PFSK-1 (cell line): Measurements from ENCODE around the gene TCF12.

ENCODE experiments used
- FOXP2 ChIP-seq: optimal IDR thresholded peaks from 2 replicates; pipeline ENCODE3; 2011; ENCODE audit warnings: borderline replicate concordance, control low read depth, inconsistent platforms; ENCODE audit not compliant: insufficient read depth; ENCODE audit errors: extremely low read length, extremely low read depth
- POLR2AphosphoS5 ChIP-seq: IDR thresholded peaks from 2 replicates; pipeline ENCODE4 v1.6.1; 2012; ENCODE audit warnings: low read depth, mild to moderate bottlenecking, control low read depth, low read length, moderate library complexity
- REST ChIP-seq, 2 experiments: IDR thresholded peaks; 2 replicates each; pipeline versions ENCODE4 v1.6.1 to v1.8.0; 2011 to 2012; ENCODE audit warnings: low read depth in 2 of 2, low read length in 2 of 2, control low read depth in 1 of 2, inconsistent platforms in 1 of 2, mild to moderate bottlenecking in 1 of 2, moderate library complexity in 1 of 2; ENCODE audit not compliant: insufficient read depth in 1 of 2
- SIN3A ChIP-seq: IDR thresholded peaks from 2 replicates; pipeline ENCODE4 v1.6.1; 2012; ENCODE audit warnings: mild to moderate bottlenecking, low read length, moderate library complexity, borderline replicate concordance; ENCODE audit not compliant: insufficient read depth
- TAF1 ChIP-seq: IDR thresholded peaks from 2 replicates; pipeline ENCODE4 v1.6.1; 2012; ENCODE audit warnings: low read length, control low read depth, borderline replicate concordance; ENCODE audit not compliant: insufficient read depth

Gene TCF12

DNA sequence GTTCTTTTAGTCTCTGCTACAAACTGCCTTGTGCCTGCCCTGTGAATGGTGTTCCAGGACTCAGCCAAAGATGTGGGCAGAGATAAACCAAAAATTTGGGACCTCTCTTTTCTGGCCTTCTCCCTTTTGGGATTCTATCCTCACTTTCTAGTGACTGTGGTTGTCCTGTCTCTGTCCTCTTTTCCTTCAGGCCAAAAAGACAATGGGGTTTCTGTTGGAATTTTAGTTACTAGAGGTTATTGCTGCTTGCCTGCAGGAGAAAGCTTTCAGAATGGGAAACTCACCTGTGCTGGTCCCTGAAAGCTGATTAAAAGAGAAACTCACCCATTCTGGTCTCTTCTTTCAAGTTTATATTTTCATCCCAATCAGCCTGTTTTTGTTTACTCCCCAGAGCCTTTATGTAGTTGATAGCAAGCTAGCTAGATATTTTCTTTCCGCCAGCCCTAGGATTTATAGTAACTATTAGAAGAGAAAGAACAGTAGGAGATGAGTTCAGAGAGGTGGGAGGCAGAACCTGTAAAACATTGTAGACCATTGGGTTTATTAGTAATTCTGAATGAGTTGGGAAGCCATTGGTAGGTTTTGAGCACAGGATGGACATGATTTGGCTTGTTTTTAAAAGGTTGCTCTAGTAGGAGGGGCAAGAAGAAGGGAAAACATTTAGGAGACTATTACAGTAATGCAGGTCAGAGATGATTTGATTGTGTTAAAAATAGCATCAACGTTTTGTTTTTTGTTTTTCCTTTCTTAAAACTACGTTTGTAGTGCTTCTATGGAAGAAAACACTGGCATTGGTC lies 138.9 kb downstream of the TCF12 start:
- TF ChIP-seq POLR2AphosphoS5 (no peak), SIN3A (no peak), FOXP2 (no peak), TAF1 (no peak), REST (IDR thresholded peaks at IDR 0.05; ENCODE audit: insufficient read depth in 1 of 2, low read depth in 2 of 2, low read length in 2 of 2) (no peak)

GRCh38 chr15:57059026-57059660 lies 140.7 kb downstream of the TCF12 start:
- TF ChIP-seq FOXP2 (no peak), TAF1 (no peak), POLR2AphosphoS5 (no peak), REST (IDR thresholded peaks at IDR 0.05; ENCODE audit: insufficient read depth in 1 of 2, low read depth in 2 of 2, low read length in 2 of 2) (no peak), SIN3A (no peak)

GRCh38 chr15:57060799-57061198 lies 142.4 kb downstream of the TCF12 start:
- TF ChIP-seq SIN3A (no peak), FOXP2 (no peak), TAF1 (no peak), POLR2AphosphoS5 (no peak), REST (IDR thresholded peaks at IDR 0.05; ENCODE audit: insufficient read depth in 1 of 2, low read depth in 2 of 2, low read length in 2 of 2) (no peak)

- TF ChIP-seq POLR2AphosphoS5 (no peak), FOXP2 (no peak), TAF1 (no peak), SIN3A (no peak), REST (IDR thresholded peaks at IDR 0.05; ENCODE audit: insufficient read depth in 1 of 2, low read depth in 2 of 2, low read length in 2 of 2) (no peak)
These were observed 142.8 kb downstream of the TCF12 start for GRCh38 chr15:57061281-57061680.
